ENCODE results near the gene AP4B1.

AP4B1 gene

GRCh38 chr1:113891631-113892220 is 12.9 kb downstream of the AP4B1 start:
- H3K4me3 ChIP-seq (ENCODE audit: insufficient read depth, low read length, poor library complexity, severe bottlenecking): no peak overlapping the region
- no peak overlapping the region for H3K4me2 ChIP-seq (ENCODE audit: low read depth, low read length, poor library complexity, severe bottlenecking)
- H2AFZ ChIP-seq (ENCODE audit: low read depth, low read length, severe bottlenecking): no peak overlapping the region
- peaks cover 13% of the 10 kb centered on the region; the same call in 1 of the 2 replicates for H3K36me3 ChIP-seq (ENCODE audit: low read length)
- H3K9me3 ChIP-seq (ENCODE audit: insufficient read depth, low read length): no peaks in the 10 kb centered on the region
- no peaks in the 10 kb centered on the region for H3K79me2 ChIP-seq (ENCODE audit: insufficient read depth, low read length)
- H3K27ac ChIP-seq (ENCODE audit: low read depth, low read length): no peak overlapping the region
- H3K27me3 ChIP-seq (ENCODE audit: low read length): no peaks in the 10 kb centered on the region
- TF ChIP-seq EZH2phosphoT487 (conservative IDR thresholded peaks at IDR 0.05; ENCODE audit: low read length): no peak
- no peaks in the 10 kb centered on the region for H3K9me2 ChIP-seq (replicated peaks; ENCODE audit: insufficient read depth, low read length)
- H3K9ac ChIP-seq (ENCODE audit: low read length): no peak overlapping the region
- no peaks in the 10 kb centered on the region for H4K20me1 ChIP-seq (ENCODE audit: low read depth, low read length)
- H3F3A ChIP-seq (ENCODE audit: insufficient read depth): 0 out of 2 replicates have a peak, but pooled peaks cover 4% of the 10 kb centered on the region

DNA sequence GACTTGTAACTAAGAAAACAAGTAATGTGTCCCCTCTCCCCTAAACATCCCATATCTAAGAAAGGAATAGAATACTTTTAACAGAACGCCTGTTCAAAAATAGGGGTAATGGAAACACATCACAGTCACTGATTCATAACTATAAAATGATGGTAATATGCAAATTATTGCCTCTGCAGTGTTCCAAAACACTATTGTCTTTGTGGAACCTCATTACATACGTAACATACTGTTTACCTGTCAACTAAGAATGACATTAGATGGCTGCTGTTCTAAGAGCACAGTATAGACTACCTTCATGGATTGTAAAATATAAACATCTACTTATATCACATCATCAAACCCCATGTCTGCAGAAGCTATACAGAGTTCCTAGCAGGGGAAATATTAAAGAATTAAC is 13.8 kb downstream of the AP4B1 start:
- H3K36me3 ChIP-seq (ENCODE audit: low read length): peaks cover 9% of the 10 kb centered on the region; the same call in 1 of the 2 replicates
- no peak overlapping the region for H3K4me2 ChIP-seq (ENCODE audit: low read depth, low read length, poor library complexity, severe bottlenecking)
- no peak for TF ChIP-seq EZH2phosphoT487 (conservative IDR thresholded peaks at IDR 0.05; ENCODE audit: low read length)
- TF ChIP-seq, protein P1, sequence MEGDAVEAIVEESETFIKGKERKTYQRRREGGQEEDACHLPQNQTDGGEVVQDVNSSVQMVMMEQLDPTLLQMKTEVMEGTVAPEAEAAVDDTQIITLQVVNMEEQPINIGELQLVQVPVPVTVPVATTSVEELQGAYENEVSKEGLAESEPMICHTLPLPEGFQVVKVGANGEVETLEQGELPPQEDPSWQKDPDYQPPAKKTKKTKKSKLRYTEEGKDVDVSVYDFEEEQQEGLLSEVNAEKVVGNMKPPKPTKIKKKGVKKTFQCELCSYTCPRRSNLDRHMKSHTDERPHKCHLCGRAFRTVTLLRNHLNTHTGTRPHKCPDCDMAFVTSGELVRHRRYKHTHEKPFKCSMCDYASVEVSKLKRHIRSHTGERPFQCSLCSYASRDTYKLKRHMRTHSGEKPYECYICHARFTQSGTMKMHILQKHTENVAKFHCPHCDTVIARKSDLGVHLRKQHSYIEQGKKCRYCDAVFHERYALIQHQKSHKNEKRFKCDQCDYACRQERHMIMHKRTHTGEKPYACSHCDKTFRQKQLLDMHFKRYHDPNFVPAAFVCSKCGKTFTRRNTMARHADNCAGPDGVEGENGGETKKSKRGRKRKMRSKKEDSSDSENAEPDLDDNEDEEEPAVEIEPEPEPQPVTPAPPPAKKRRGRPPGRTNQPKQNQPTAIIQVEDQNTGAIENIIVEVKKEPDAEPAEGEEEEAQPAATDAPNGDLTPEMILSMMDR (IDR thresholded peaks at IDR 0.05; ENCODE audit: insufficient read depth, low read length, poor library complexity, severe bottlenecking): no peak
- H3K27ac ChIP-seq (ENCODE audit: low read depth, low read length): no peak overlapping the region
- H4K20me1 ChIP-seq (ENCODE audit: low read depth, low read length): no peaks in the 10 kb centered on the region
- no peaks in the 10 kb centered on the region for H3K9me3 ChIP-seq (ENCODE audit: insufficient read depth, low read length)
- no peaks in the 10 kb centered on the region for H3K9me2 ChIP-seq (replicated peaks; ENCODE audit: insufficient read depth, low read length)
- no peaks in the 10 kb centered on the region for H3K79me2 ChIP-seq (ENCODE audit: insufficient read depth, low read length)
- no peak overlapping the region for H3K9ac ChIP-seq (ENCODE audit: low read length)
- H3F3A ChIP-seq (ENCODE audit: insufficient read depth): 0 out of 2 replicates have a peak, but pooled peaks cover 4% of the 10 kb centered on the region
- no peak overlapping the region for H3K4me3 ChIP-seq (ENCODE audit: insufficient read depth, low read length, poor library complexity, severe bottlenecking)
- no peak overlapping the region for H2AFZ ChIP-seq (ENCODE audit: low read depth, low read length, severe bottlenecking)
- H3K27me3 ChIP-seq (ENCODE audit: low read length): no peaks in the 10 kb centered on the region

GRCh38 chr1:113887402-113888175 is 17.0 kb downstream of the AP4B1 start, which contains the start of gene BCL2L15:
Gene BCL2L15, minus strand, starts transcription at chr1:113887581. Its CDS starts 206 bp downstream, at chr1:113887375.
- Histone ChIP-seq H3K27me3 (ENCODE audit: low read length) (no peaks in the 10 kb centered on the region), H3K36me3 (ENCODE audit: low read length) (no peaks in the 10 kb centered on the region), H3K27ac (ENCODE audit: low read depth, low read length) (no peak within 1 kb of the TSS), H2AFZ (ENCODE audit: low read depth, low read length, severe bottlenecking) (no peak within 1 kb of the TSS), H3K9me3 (ENCODE audit: insufficient read depth, low read length) (no peaks in the 10 kb centered on the region), H4K20me1 (ENCODE audit: low read depth, low read length) (no peaks in the 10 kb centered on the region), H3K4me2 (ENCODE audit: low read depth, low read length, poor library complexity, severe bottlenecking) (no peak within 1 kb of the TSS), H3K9ac (ENCODE audit: low read length) (no peak within 1 kb of the TSS), H3K79me2 (ENCODE audit: insufficient read depth, low read length) (no peaks in the 10 kb centered on the region), H3K4me3 (ENCODE audit: insufficient read depth, low read length, poor library complexity, severe bottlenecking) (no peak within 1 kb of the TSS), H3K9me2 (replicated peaks; ENCODE audit: insufficient read depth, low read length) (no peaks in the 10 kb centered on the region), H3F3A (ENCODE audit: insufficient read depth) (no peaks in the 10 kb centered on the region)
- TF ChIP-seq, protein P1 (IDR thresholded peaks at IDR 0.05; ENCODE audit: insufficient read depth, low read length, poor library complexity, severe bottlenecking): no peak
- no peak for TF ChIP-seq EZH2phosphoT487 (conservative IDR thresholded peaks at IDR 0.05; ENCODE audit: low read length)
